Skeletal muscle satellite cell (primary cell): ENCODE data around the gene GRM8.
"Not testable (repeated sequence)": the region's sequence is repeated elsewhere in the genome, so short reads cannot be mapped to it uniquely, and the experiment has no call there.

Experiments used
- H3K27me3 ChIP-seq: 2 replicates; pipeline ENCODE4 v1.7.0; 2013; ENCODE audit warnings: low read length; ENCODE audit not compliant: control insufficient read depth, insufficient read depth
- H3K36me3 ChIP-seq: 2 replicates; pipeline ENCODE4 v1.7.0; 2013; ENCODE audit warnings: mild to moderate bottlenecking, control low read depth, low read length; ENCODE audit not compliant: insufficient read depth
- H3K4me1 ChIP-seq: 2 replicates; pipeline ENCODE4 v1.7.0; 2013; ENCODE audit warnings: low read length; ENCODE audit not compliant: control insufficient read depth, insufficient read depth
- H3K4me2 ChIP-seq: 2 replicates; pipeline ENCODE4 v1.7.0; 2013; ENCODE audit warnings: mild to moderate bottlenecking, low read length
- H3K4me3 ChIP-seq: 2 replicates; pipeline ENCODE4 v1.7.0; 2013; ENCODE audit warnings: low read length
- H3K9ac ChIP-seq: 2 replicates; pipeline ENCODE4 v1.7.0; 2013; ENCODE audit warnings: mild to moderate bottlenecking, low read depth, low read length, moderate library complexity
- H3K9me3 ChIP-seq: replicated peaks from 2 replicates; pipeline ENCODE4 v1.7.0; 2013; ENCODE audit warnings: mild to moderate bottlenecking, control low read depth, low read length

GRM8 gene

GRCh38 chr7:126959649-126960048 is 293.1 kb downstream of the GRM8 start:
- Histone ChIP-seq H3K9ac (no peak overlapping the region), H3K9me3 (no peaks in the 10 kb centered on the region), H3K4me1 (no peaks in the 10 kb centered on the region), H3K27me3 (no peaks in the 10 kb centered on the region), H3K4me3 (no peak overlapping the region), H3K4me2 (no peak overlapping the region), H3K36me3 (no peaks in the 10 kb centered on the region)

GRCh38 chr7:126958367-126958766 is 294.4 kb downstream of the GRM8 start:
- Histone ChIP-seq H3K4me2 (no peak overlapping the region), H3K9ac (no peak overlapping the region), H3K36me3 (no peaks in the 10 kb centered on the region), H3K4me3 (no peak overlapping the region), H3K4me1 (no peaks in the 10 kb centered on the region), H3K27me3 (no peaks in the 10 kb centered on the region), H3K9me3 (no peaks in the 10 kb centered on the region)

DNA sequence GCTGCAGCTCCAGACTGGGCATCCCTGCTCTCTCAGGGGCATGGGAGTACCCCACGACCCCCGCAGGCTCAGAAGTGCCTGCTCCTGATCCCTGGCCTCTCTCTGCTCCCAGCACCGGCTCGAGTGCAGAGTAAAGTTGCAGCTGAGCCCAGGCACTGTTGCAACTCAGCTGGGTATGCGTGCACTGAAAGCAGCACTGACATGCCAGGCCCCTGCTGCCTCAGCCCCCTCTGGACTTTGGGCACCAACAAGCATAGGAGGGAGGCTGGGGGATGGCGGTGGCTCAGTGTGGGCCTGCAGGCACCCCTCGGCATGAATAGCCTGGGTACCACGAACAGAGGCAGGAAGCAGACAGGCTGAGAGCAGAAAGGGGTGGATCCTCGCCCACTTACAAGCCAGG is 295.3 kb downstream of the GRM8 start:
- Histone ChIP-seq H3K36me3 (no peaks in the 10 kb centered on the region), H3K9me3 (no peaks in the 10 kb centered on the region), H3K4me1 (no peaks in the 10 kb centered on the region), H3K4me3 (no peak overlapping the region), H3K27me3 (no peaks in the 10 kb centered on the region), H3K9ac (no peak overlapping the region), H3K4me2 (no peak overlapping the region)

GRCh38 chr7:126953461-126953860 is 299.3 kb downstream of the GRM8 start:
- Histone ChIP-seq H3K4me1 (no peaks in the 10 kb centered on the region), H3K9ac (no peak overlapping the region), H3K4me3 (no peak overlapping the region), H3K4me2 (no peak overlapping the region), H3K9me3 (no peaks in the 10 kb centered on the region), H3K36me3 (no peaks in the 10 kb centered on the region), H3K27me3 (no peaks in the 10 kb centered on the region)

- Histone ChIP-seq H3K4me1 (no peaks in the 10 kb centered on the region), H3K27me3 (no peaks in the 10 kb centered on the region), H3K9ac (no peak overlapping the region)
These were observed 304.1 kb downstream of the GRM8 start for GRCh38 chr7:126948664-126949063.

GRCh38 chr7:126940723-126941307 is 311.9 kb downstream of the GRM8 start:
- no peaks in the 10 kb centered on the region for H3K36me3 ChIP-seq
- H3K4me2 ChIP-seq: no peak overlapping the region
- H3K4me1 ChIP-seq: no peaks in the 10 kb centered on the region
- no peak overlapping the region for H3K9ac ChIP-seq
- no peak overlapping the region for H3K4me3 ChIP-seq
- H3K9me3 ChIP-seq: peaks cover 4% of the 10 kb centered on the region
- H3K27me3 ChIP-seq: no peaks in the 10 kb centered on the region

More at GRCh38 chr7:126948664-126949063, 304.1 kb downstream of the GRM8 start:
- Histone ChIP-seq H3K36me3 (no peaks in the 10 kb centered on the region), H3K4me3 (no peak overlapping the region), H3K4me2 (no peak overlapping the region), H3K9me3 (no peaks in the 10 kb centered on the region)

- Histone ChIP-seq H3K4me3 (no peak overlapping the region), H3K4me2 (no peak overlapping the region), H3K36me3 (no peaks in the 10 kb centered on the region), H3K27me3 (no peaks in the 10 kb centered on the region), H3K9ac (no peak overlapping the region), H3K4me1 (no peaks in the 10 kb centered on the region), H3K9me3 (no peaks in the 10 kb centered on the region)
These were observed 315.6 kb downstream of the GRM8 start for GRCh38 chr7:126937171-126937570.

DNA sequence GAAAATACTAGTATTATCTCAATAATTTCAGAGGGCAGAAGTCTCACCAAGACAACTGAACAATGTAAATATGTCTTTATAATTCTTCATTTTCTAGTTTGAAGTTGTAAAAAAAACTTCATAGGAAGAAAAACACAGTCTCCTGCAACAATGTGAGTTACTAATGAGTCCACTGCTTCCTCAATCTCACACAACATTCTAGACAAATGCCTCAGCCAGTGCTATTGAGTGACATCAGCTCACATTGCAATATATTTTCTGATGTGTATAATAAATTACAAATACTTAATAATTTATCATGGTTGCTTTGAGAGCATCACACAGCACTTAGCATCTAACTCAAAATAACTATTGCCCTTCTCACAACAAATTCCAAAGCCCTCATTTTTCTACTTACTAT is 321.2 kb downstream of the GRM8 start:
- Histone ChIP-seq H3K4me2 (no peak overlapping the region), H3K36me3 (no peaks in the 10 kb centered on the region), H3K4me1 (no peaks in the 10 kb centered on the region), H3K27me3 (no peaks in the 10 kb centered on the region), H3K9ac (no peak overlapping the region), H3K9me3 (no peaks in the 10 kb centered on the region), H3K4me3 (no peak overlapping the region)

GRCh38 chr7:126930166-126930565 is 322.6 kb downstream of the GRM8 start:
- no peaks in the 10 kb centered on the region for H3K27me3 ChIP-seq
- no peaks in the 10 kb centered on the region for H3K4me1 ChIP-seq
- no peak overlapping the region for H3K4me3 ChIP-seq
- H3K36me3 ChIP-seq: no peaks in the 10 kb centered on the region
- H3K9ac ChIP-seq: no peak overlapping the region
- no peaks in the 10 kb centered on the region for H3K9me3 ChIP-seq
- no peak overlapping the region for H3K4me2 ChIP-seq

DNA sequence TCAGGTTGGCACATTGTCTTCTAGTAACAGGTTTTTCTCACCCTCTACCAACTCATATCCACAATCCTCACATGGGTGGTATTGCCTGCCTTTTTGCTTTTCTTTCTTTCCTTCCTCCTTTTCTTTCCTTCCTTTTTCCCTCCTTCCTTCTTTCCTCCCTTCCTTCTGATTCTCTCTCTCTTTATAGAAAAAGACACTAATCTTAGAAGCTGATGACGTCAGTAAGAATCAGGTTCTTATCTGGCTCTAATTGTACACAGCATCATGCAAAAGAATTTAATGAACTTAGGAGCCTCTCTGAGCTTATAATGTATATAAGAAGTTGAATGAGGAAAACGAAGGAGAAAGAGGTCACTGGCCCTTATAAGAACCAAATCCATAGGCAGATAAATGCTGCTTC is 328.3 kb downstream of the GRM8 start:
- Histone ChIP-seq H3K9me3 (no peaks in the 10 kb centered on the region), H3K27me3 (no peaks in the 10 kb centered on the region), H3K4me1 (no peaks in the 10 kb centered on the region), H3K4me3 (no peak overlapping the region), H3K36me3 (no peaks in the 10 kb centered on the region), H3K4me2 (no peak overlapping the region), H3K9ac (no peak overlapping the region)

GRCh38 chr7:126911627-126912026 is 341.1 kb downstream of the GRM8 start:
- not testable (repeated sequence) for H3K9me3 ChIP-seq, H3K4me1 ChIP-seq, H3K4me3 ChIP-seq, H3K27me3 ChIP-seq, H3K4me2 ChIP-seq, H3K36me3 ChIP-seq, H3K9ac ChIP-seq

- H3K4me2 ChIP-seq, H3K9ac ChIP-seq, H3K27me3 ChIP-seq, H3K36me3 ChIP-seq, H3K9me3 ChIP-seq, H3K4me1 ChIP-seq, H3K4me3 ChIP-seq: not testable (repeated sequence)
These were observed 344.2 kb downstream of the GRM8 start for GRCh38 chr7:126908564-126908963.
